Stimulated activated naive CD4-positive, alpha-beta T cell treated with Interleukin-2 at 50 U/mL for 16 hours (primary cell): ENCODE data around the gene KIT.

Source experiments
- DNase-seq: peaks from one replicate; lab custom pipeline; 2025; lab: John Stamatoyannopoulos, UW

KIT gene

DNA sequence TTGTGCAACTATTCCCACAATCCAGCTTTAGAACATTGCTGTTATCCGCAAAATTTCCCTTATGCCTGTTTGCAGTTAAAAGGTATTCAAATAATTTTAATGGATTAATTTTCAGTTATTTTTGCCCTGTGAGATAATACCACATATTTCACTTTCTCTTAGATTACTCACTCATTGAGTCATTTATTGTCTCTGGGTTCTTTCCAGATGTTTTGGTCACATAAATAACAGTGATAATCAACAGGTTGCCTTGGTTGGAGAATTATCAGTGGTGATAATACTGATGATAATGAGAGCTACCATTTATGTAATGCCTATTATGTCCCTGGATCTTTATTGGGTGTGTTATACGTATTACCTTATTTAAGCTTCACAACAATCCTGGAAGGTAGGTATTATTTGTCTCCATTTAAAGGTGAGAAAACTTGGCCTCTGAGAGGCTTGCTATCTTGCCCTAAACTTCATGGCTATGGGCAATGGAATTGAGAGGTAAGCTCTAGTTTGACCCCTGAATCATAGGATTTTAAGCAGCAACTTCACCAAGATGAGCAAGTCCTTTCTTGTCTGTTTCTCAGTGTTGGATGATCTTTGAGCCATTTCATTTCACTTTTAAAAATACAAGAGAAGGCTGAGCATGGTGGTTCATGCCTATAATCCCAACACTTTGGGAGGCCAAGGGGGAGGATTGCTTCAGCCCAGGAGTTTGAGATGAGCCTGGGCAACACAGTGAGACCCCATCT, 87.4 kb downstream of the KIT start:
- no peak for DNase-seq

DNA sequence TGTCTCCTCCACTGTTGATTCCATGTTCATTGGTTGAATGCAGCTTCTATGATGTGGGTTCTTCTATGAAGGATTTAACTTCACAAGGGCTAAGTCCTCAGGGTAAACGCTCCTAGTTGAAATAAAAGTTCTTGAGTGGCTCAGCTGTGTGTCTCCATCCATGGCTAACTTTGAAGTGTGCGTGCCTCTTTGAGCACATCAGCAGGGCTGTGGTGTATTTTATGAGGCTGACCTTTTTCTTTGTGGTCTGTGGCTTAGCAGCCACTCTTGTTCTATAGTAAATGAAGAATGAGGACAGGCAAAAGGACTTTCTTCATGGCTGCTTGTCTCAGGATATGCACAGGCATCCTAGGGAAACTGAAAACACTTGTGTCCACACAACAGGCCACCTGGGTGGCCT, 88.5 kb downstream of the KIT start:
- no peak for DNase-seq

DNA sequence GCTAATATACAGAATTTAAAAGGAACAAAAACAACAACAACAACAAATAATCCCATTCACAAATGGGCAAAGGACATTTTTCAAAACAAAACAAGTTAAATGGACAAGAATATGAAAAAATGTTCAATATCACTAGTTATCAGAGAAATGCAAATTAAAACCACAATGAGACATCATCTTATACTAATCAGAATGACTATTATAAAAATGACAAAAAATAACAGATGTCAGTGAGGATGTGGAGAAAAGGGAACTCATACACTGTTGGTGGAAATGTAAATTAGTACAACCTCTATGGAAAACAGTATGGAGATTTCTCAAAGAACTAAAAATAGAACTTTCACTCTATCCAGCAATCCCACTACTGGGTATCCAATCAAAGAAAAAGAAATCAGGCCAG, 92.6 kb downstream of the KIT start:
- no peak for DNase-seq

DNA sequence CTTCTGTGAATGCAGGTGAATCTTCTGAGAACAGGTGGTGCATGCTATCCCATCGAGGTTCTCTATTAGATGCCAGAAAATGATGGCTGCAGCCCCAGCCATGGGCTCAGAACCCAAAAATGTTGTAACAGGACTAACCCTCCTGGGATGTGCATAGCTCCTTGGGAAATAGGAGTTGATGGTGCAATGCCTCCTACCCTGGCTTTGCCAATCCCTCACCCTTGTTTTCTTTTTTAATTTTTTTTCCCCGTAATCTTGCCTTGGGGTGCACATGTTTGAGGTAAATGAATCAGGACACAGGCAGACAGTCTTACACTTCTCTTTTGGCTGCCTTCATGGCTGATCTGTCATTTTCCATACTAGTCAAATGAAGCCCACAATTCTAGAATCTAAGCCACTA, 96.6 kb downstream of the KIT start:
- no peak for DNase-seq

DNA sequence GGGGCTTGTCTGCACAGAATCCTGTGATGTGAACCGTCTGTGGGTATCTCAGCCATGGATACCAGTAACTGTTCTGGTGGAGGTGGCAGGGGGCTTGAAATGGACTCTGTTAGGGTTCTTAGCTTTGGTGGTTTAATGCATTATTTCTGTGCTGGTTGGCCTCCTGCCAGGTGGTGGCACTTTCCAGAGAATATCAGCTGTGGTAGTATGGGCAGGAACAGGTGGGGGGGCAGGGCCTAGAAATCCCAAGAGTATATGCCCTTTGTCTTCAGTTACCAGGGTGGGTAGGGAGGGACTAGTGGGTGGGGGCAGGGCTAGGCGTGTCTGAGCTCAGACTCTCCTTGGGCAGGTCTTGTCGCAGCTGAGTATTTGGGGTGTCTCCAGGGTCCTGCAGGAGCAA, 106.7 kb downstream of the KIT start:
- no peak for DNase-seq

DNA sequence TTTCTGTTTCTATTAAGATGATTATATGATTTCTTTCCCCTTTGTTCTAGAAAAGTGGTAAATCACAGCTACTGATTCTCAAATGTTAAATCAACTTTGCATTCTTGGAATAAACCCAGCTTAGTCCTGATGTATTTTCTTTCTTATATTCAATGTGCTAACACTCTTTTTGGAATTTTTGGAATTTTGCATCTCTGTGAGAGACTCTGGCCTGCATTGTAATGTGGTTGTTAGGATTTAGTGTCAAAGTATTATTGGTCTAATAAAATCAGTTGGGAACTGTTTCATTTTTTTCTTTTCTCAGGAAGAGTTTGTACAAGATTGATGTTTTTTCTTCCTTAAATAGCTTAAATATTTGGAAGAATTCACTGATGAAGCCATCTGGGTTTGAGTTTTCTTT, 109.6 kb downstream of the KIT start:
- DNase-seq, result no peak

DNA sequence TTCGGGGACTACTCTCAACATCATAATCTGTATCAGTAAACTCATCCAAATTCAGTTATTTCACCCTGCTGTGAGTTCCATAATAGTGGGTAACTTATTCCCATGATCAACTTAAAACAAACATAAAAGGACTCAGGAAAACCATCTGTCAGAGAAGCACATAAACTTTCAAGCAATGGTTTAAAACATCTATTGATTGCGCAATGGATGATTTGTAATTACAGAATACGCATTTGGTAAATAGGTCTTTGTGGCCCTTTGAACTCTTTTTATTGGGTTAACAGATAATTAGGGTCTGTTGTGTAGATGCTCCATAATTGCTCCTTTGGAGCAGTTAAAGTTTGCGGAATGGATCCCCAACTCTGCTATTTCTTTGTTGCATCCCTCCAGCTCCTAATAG, 115.3 kb downstream of the KIT start:
- no peak for DNase-seq

DNA sequence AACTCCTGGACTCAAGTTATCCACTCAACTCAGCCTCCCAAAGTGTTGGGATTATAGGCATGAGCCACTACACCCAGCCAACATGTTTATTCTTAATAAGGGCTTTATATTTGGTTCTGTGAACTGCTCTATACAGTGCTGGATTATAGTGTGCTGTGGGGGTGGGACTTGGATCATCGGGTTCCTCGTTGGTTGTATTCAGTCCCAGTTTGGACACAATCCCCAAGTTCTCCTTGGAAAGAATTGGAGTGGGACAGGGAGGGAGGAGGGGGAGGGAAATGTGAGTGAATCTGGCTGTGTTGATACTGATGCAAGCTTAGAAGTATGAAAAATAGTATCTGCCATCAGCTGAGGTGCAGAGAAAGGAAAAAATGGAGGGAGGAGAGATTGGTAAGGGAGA, 121.3 kb downstream of the KIT start:
- no peak for DNase-seq

DNA sequence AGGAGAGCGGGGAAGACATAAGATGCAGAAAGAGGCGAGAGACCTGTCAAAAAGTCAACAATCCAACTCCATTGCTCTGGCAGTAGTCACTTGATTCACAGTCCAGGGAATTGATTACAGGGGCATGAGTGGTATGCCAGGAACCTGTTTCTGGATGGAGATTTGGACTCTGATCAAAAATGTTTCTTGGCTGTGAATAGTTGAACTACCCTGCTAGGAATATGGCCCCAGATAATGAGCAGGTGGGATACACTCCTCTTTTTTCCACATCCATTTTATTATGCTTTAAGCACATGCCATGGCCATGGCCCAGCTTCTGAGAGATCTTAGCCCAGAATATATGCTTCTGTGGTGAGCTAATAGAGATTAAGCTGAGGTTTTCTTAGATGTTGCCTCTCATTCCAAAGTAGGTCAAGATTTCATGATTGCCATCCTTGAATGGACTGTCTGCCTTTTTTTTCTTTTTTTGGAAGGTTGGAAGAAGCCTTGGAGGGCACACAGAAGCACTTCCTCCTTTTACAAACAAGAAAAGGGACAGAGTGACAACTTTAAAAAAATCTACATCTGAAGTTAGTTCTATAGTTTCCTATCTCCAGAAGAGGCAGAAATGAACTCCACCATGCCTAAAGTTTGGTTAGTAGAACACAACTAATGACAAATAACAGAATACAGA, 121.9 kb downstream of the KIT start:
- no peak for DNase-seq

DNA sequence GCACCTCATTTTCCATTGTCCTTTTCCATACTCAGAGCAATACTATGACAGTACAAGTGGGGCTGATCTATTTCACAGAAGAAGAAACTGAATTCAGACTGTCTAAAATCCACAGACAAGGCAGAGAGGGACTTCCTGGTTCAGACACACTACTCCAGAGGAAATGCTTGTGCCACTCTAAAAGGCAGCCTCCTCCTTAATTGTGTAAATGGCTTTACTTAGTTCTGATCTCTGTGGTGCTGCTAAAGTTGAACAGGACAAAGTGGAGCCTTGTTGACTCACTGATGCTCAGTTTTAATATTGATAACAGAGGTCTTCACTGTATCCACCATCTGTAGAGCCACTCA, 122.4 kb downstream of the KIT start:
- DNase-seq, result no peak

DNA sequence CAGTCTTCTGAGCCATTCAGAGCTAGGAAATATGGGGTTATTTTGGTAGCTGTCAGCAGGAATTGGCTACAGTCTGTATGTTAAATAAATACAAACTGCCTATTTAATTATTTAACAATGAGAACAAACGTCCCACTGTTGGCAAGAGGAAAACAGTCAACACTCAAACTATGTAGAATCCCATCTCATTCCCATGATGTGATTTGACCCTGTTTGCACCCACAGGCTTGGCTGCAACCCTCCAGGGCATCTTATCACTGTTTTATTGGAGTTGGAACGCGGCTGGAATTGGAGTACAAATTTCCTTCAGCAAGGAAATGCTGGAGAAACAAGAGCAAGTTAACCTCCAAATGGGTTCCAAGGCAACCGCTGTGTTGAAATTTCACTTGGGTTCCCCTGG, 124.0 kb downstream of the KIT start:
- DNase-seq, result no peak

DNA sequence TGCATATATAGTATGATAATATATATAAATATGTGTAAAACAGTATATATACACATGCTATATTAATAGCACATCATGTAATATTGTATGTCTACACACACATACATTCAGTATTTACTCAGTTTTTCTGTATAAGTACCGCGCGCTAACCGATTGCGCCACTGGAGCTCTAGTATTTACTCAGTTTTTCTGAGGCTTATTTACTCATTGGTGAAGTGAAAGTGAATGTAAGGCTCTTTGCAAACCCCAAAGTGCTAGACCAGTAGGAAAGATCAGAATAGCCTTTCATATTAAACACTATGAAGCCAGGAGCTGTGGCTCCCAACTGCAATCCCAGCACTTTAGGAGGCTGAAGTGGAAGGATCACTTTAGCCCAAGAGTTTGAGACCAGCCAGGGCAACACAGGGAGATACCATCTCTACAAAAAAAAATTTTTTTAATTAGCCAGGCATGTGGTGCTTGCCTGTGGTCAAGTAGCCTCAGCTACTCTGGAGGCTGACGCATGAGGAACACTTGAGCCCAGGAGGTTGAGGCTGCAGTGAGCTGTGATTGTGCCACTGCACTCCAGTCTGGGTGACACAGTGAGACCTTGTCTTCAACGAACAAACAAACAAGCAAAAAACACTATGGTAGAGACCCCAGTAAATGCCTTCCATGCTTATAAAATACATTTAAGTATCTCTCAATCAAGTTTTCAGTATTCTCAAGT, 125.8 kb downstream of the KIT start:
- DNase-seq, result no peak

DNA sequence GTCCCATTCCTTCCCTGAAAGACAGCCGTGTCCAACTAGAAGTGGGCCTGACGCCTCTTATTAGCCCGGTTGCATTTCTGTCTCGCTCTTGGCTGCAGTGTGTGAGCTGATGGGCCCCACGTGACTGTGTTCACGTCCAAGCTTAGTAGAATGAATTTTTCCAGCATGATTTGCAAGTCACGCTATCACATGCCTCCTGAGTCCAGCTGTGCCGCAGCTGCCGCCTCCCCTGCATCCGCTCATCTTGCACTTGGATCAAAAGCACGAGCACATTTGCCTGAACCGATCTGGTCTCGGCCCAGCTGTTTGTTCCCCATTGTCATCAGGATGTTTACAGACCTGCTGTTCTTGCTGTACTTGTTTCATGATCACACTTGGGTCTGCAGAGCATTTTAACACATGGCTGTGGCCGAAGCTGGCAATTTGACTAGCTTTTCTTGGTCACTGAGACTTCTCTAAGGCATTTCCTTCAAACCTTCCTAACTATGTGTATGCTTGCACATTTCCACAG, 126.5 kb downstream of the KIT start:
- DNase-seq, result no peak
